HepG2 (cell line): ENCODE measurements around the gene HSPA1B. TPM values are rescaled to one million over a fixed set of nuclear protein-coding genes. Genes with fewer than 3 reads are reported as not detected.

Source experiments
- BRD4 ChIP-seq: sonication (generic); formaldehyde crosslinking; IDR thresholded peaks from 2 replicates; pipeline ENCODE4 v1.4.0; 2020; ENCODE audit warnings: missing genetic modification reagents
- DNMT1 ChIP-seq: sonication (generic); formaldehyde crosslinking; IDR thresholded peaks from 2 replicates; pipeline ENCODE4 v1.5.1; 2020; ENCODE audit warnings: mild to moderate bottlenecking, missing genetic modification reagents
- HDAC1 ChIP-seq: sonication (generic); formaldehyde crosslinking; IDR thresholded peaks from 2 replicates; pipeline ENCODE4 v1.5.1; 2020; ENCODE audit warnings: mild to moderate bottlenecking, missing genetic modification reagents
- HOXA7 ChIP-seq: sonication (generic); formaldehyde crosslinking; IDR thresholded peaks from 2 replicates; pipeline ENCODE4 v1.8.1; 2022; ENCODE audit warnings: mild to moderate bottlenecking, missing genetic modification reagents, moderate library complexity
- HOXA9 ChIP-seq: sonication (generic); formaldehyde crosslinking; IDR thresholded peaks from 2 replicates; pipeline ENCODE4 v1.8.1; 2022; ENCODE audit warnings: missing genetic modification reagents, mild to moderate bottlenecking, moderate library complexity, borderline replicate concordance
- IRF1 ChIP-seq: sonication (generic); formaldehyde crosslinking; IDR thresholded peaks from 2 replicates; pipeline ENCODE4 v1.4.0; 2020; ENCODE audit warnings: low read depth, mild to moderate bottlenecking, missing genetic modification reagents
- KAT8 ChIP-seq: IDR thresholded peaks from 2 replicates; pipeline ENCODE4 v1.6.1; 2016; ENCODE audit warnings: missing genetic modification reagents, missing compliant biosample characterization
- MLLT10 ChIP-seq: sonication (generic); formaldehyde crosslinking; IDR thresholded peaks from 2 replicates; pipeline ENCODE4 v1.4.0; 2020; ENCODE audit warnings: missing genetic modification reagents
- NFE2L2 ChIP-seq: fragments of 150-350 bp; IDR thresholded peaks from 2 replicates; pipeline ENCODE4 v1.6.1; 2014; ENCODE audit warnings: low read length
- PRDM4 ChIP-seq: sonication (generic); formaldehyde crosslinking; IDR thresholded peaks from 2 replicates; pipeline ENCODE4 v1.9.0; 2021; ENCODE audit warnings: missing genetic modification reagents, borderline replicate concordance
- RARA ChIP-seq: IDR thresholded peaks from 2 replicates; pipeline ENCODE4 v1.6.1; 2016; ENCODE audit warnings: missing genetic modification reagents, missing compliant biosample characterization
- U2AF1 ChIP-seq: fragments of 200-400 bp; formaldehyde crosslinking; optimal IDR thresholded peaks from 2 replicates; pipeline ENCODE3; 2017; ENCODE audit warnings: mild to moderate bottlenecking, low read depth, low read length
- ZBTB33 ChIP-seq: sonication (generic); formaldehyde crosslinking; IDR thresholded peaks from 2 replicates; pipeline ENCODE4 v1.4.0; 2020; ENCODE audit warnings: missing genetic modification reagents
- ZMYM2 ChIP-seq: sonication (generic); formaldehyde crosslinking; IDR thresholded peaks from 2 replicates; pipeline ENCODE4 v1.8.0; 2022; ENCODE audit warnings: mild to moderate bottlenecking, missing genetic modification reagents
- ZNF20 ChIP-seq: sonication (generic); formaldehyde crosslinking; IDR thresholded peaks from 2 replicates; pipeline ENCODE4 v1.4.0; 2020; ENCODE audit warnings: mild to moderate bottlenecking, moderate library complexity, missing genetic modification reagents
- ZNF335 ChIP-seq: sonication (generic); formaldehyde crosslinking; IDR thresholded peaks from 2 replicates; pipeline ENCODE4 v1.4.0; 2020; ENCODE audit warnings: missing genetic modification reagents
- ZNF644 ChIP-seq: IDR thresholded peaks from 2 replicates; pipeline ENCODE4 v1.6.1; 2016; ENCODE audit warnings: low read depth
- polyA plus RNA-seq, 8 experiments: library from polyadenylated mRNA; depleted of rRNA in 3 of 8; stranded (reverse) in 7 of 8; unstranded in 1 of 8; fragments of >200 nt; fragmentation: Illumina TruSeq in 4 of 8; extraction: Trizol in 4 of 8; gene quantifications; 2 replicates each; pipeline versions ENCODE4 v1.2.1 to v1.2.3, GENCODE V29; 2011 to 2016; ENCODE audit warnings: low read depth in 4 of 8, missing spikeins in 1 of 8, mixed read lengths in 1 of 8; ENCODE audit not compliant: insufficient read depth in 1 of 8
- total RNA-seq, 5 experiments: library from RNA; depleted of rRNA; stranded (reverse); fragments of >200 nt; fragmentation: Illumina TruSeq; extraction: Trizol; gene quantifications; 2 replicates each; pipeline ENCODE4 v1.2.3, GENCODE V29; 2016; ENCODE audit warnings: low read depth in 1 of 5
- TF ChIP-seq, protein P1 (sequence below): IDR thresholded peaks from 2 replicates; pipeline ENCODE4 v1.6.1; 2012; ENCODE audit warnings: low read depth, low read length, improper control_type of control experiment
- TF ChIP-seq, protein P2 (sequence below): sonication (generic); formaldehyde crosslinking; IDR thresholded peaks from 2 replicates; pipeline ENCODE4 v1.4.0; 2020; ENCODE audit warnings: mild to moderate bottlenecking, low read depth, missing genetic modification reagents
- TF ChIP-seq, protein P3 (sequence below): sonication (generic); formaldehyde crosslinking; IDR thresholded peaks from 2 replicates; pipeline ENCODE4 v1.4.0; 2020; ENCODE audit warnings: mild to moderate bottlenecking, missing genetic modification reagents
- TF ChIP-seq, protein P4 (sequence below): IDR thresholded peaks from 2 replicates; pipeline ENCODE4 v1.6.1; 2016

Gene HSPA1B
- total and polyA plus RNA-seq, 2 of the 13 experiments (the other 11 are each of a cell fraction or from before 2014, with no cell fraction given) = 26.0 to 186 TPM

- TF ChIP-seq PRDM4 (no peak), HOXA7 (CRISPR knock-in tag) (no peak), DNMT1 (CRISPR knock-in tag) (0 out of 2 replicates have a peak, but pooled peaks have one; percentile 30), HDAC1 (no peak), KAT8 (CRISPR knock-in tag) (peak; percentile 51; the same call in 1 of the 2 replicates), IRF1 (no peak), RARA (CRISPR knock-in tag) (peak; percentile 22; the same call in 1 of the 2 replicates), BRD4 (CRISPR knock-in tag) (peak; percentile 65; the same call in 1 of the 2 replicates), ZBTB33 (CRISPR knock-in tag) (peak; percentile 74), HOXA9 (CRISPR knock-in tag) (no peak), ZNF20 (CRISPR knock-in tag) (no peak), MLLT10 (CRISPR knock-in tag) (no peak), NFE2L2 (no peak), ZNF644 (CRISPR knock-in tag) (peak; percentile 91), ZMYM2 (CRISPR knock-in tag) (no peak), ZNF335 (CRISPR knock-in tag) (peak; percentile 95), U2AF1 (no peak)
- TF ChIP-seq, protein P1, sequence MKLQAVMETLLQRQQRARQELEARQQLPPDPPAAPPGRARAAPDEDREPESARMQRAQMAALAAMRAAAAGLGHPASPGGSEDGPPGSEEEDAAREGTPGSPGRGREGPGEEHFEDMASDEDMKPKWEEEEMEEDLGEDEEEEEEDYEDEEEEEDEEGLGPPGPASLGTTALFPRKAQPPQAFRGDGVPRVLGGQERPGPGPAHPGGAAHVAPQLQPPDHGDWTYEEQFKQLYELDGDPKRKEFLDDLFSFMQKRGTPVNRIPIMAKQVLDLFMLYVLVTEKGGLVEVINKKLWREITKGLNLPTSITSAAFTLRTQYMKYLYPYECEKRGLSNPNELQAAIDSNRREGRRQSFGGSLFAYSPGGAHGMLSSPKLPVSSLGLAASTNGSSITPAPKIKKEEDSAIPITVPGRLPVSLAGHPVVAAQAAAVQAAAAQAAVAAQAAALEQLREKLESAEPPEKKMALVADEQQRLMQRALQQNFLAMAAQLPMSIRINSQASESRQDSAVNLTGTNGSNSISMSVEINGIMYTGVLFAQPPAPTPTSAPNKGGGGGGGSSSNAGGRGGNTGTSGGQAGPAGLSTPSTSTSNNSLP = no peak
- TF ChIP-seq, protein P2, sequence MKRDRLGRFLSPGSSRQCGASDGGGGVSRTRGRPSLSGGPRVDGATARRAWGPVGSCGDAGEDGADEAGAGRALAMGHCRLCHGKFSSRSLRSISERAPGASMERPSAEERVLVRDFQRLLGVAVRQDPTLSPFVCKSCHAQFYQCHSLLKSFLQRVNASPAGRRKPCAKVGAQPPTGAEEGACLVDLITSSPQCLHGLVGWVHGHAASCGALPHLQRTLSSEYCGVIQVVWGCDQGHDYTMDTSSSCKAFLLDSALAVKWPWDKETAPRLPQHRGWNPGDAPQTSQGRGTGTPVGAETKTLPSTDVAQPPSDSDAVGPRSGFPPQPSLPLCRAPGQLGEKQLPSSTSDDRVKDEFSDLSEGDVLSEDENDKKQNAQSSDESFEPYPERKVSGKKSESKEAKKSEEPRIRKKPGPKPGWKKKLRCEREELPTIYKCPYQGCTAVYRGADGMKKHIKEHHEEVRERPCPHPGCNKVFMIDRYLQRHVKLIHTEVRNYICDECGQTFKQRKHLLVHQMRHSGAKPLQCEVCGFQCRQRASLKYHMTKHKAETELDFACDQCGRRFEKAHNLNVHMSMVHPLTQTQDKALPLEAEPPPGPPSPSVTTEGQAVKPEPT = no peak
- TF ChIP-seq, protein P3, sequence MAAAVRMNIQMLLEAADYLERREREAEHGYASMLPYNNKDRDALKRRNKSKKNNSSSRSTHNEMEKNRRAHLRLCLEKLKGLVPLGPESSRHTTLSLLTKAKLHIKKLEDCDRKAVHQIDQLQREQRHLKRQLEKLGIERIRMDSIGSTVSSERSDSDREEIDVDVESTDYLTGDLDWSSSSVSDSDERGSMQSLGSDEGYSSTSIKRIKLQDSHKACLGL (CRISPR knock-in tag) = no peak
- TF ChIP-seq, protein P4, sequence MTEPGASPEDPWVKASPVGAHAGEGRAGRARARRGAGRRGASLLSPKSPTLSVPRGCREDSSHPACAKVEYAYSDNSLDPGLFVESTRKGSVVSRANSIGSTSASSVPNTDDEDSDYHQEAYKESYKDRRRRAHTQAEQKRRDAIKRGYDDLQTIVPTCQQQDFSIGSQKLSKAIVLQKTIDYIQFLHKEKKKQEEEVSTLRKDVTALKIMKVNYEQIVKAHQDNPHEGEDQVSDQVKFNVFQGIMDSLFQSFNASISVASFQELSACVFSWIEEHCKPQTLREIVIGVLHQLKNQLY = no peak
Measured at GRCh38 chr6:31778193-31778592, 49.3 kb upstream of the HSPA1B start (continued).
